ENCODE results near the gene NAB1. TPM values are rescaled to one million over a fixed set of nuclear protein-coding genes. Genes with fewer than 3 reads are reported as not detected.

The NAB1 gene
- total RNA-seq, 1 donor from 2014 or later, result 44.9 TPM

- peak overlapping the region; percentile 92 for H3K4me3 Mint-ChIP-seq (ENCODE audit: unreplicated experiment)
- H3K4me1 Mint-ChIP-seq (ENCODE audit: unreplicated experiment), result peaks cover 23% of the 10 kb centered on the region
- no peak for TF ChIP-seq CTCF (IDR thresholded peaks at IDR 0.05; ENCODE audit: unreplicated experiment)
- no peak overlapping the region for H3K27ac Mint-ChIP-seq (ENCODE audit: unreplicated experiment)
- H3K9me3 Mint-ChIP-seq (ENCODE audit: unreplicated experiment), result no peaks in the 10 kb centered on the region
- H3K27me3 Mint-ChIP-seq (ENCODE audit: unreplicated experiment), result peaks cover 10% of the 10 kb centered on the region
- peaks cover 6% of the 10 kb centered on the region for H3K36me3 Mint-ChIP-seq (ENCODE audit: low read depth, unreplicated experiment)
- peak; percentile 69 for DNase-seq (ENCODE audit: low spot score)
These were observed 421 bp upstream of the NAB1 start for GRCh38 chr2:190648289-190649034.

GRCh38 chr2:190649798-190650390 lies 1.0 kb downstream of the NAB1 start:
- Mint-ChIP-seq H3K4me1 (ENCODE audit: unreplicated experiment) (peaks cover 17% of the 10 kb centered on the region), H3K9me3 (ENCODE audit: unreplicated experiment) (no peaks in the 10 kb centered on the region), H3K27ac (ENCODE audit: unreplicated experiment) (peak overlapping the region; percentile 80), H3K36me3 (ENCODE audit: low read depth, unreplicated experiment) (peaks cover 6% of the 10 kb centered on the region), H3K4me3 (ENCODE audit: unreplicated experiment) (peak overlapping the region; percentile 97), H3K27me3 (ENCODE audit: unreplicated experiment) (peaks cover 10% of the 10 kb centered on the region)
- TF ChIP-seq CTCF (IDR thresholded peaks at IDR 0.05; ENCODE audit: unreplicated experiment), result no peak
- DNase-seq (ENCODE audit: low spot score), result no peak

- Mint-ChIP-seq H3K27me3 (ENCODE audit: unreplicated experiment) (peaks cover 10% of the 10 kb centered on the region), H3K36me3 (ENCODE audit: low read depth, unreplicated experiment) (peaks cover 6% of the 10 kb centered on the region), H3K4me3 (ENCODE audit: unreplicated experiment) (no peak overlapping the region), H3K27ac (ENCODE audit: unreplicated experiment) (no peak overlapping the region), H3K9me3 (ENCODE audit: unreplicated experiment) (no peaks in the 10 kb centered on the region), H3K4me1 (ENCODE audit: unreplicated experiment) (peaks cover 15% of the 10 kb centered on the region)
- DNase-seq (ENCODE audit: low spot score), result no peak
- TF ChIP-seq CTCF (IDR thresholded peaks at IDR 0.05; ENCODE audit: unreplicated experiment), result no peak
These were observed 2.5 kb downstream of the NAB1 start for GRCh38 chr2:190651413-190651812.

GRCh38 chr2:190653231-190653630 lies 4.3 kb downstream of the NAB1 start:
- H3K27me3 Mint-ChIP-seq (ENCODE audit: unreplicated experiment), result peaks cover 7% of the 10 kb centered on the region
- TF ChIP-seq CTCF (IDR thresholded peaks at IDR 0.05; ENCODE audit: unreplicated experiment), result no peak
- no peaks in the 10 kb centered on the region for H3K9me3 Mint-ChIP-seq (ENCODE audit: unreplicated experiment)
- H3K4me3 Mint-ChIP-seq (ENCODE audit: unreplicated experiment), result no peak overlapping the region
- peaks cover 11% of the 10 kb centered on the region for H3K4me1 Mint-ChIP-seq (ENCODE audit: unreplicated experiment)
- H3K36me3 Mint-ChIP-seq (ENCODE audit: low read depth, unreplicated experiment), result peaks cover 6% of the 10 kb centered on the region
- H3K27ac Mint-ChIP-seq (ENCODE audit: unreplicated experiment), result no peak overlapping the region
- no peak for DNase-seq (ENCODE audit: low spot score)

GRCh38 chr2:190653931-190654330 lies 5.0 kb downstream of the NAB1 start:
- H3K4me1 Mint-ChIP-seq (ENCODE audit: unreplicated experiment), result peaks cover 11% of the 10 kb centered on the region
- H3K27ac Mint-ChIP-seq (ENCODE audit: unreplicated experiment), result no peak overlapping the region
- no peak overlapping the region for H3K4me3 Mint-ChIP-seq (ENCODE audit: unreplicated experiment)
- no peak for TF ChIP-seq CTCF (IDR thresholded peaks at IDR 0.05; ENCODE audit: unreplicated experiment)
- H3K27me3 Mint-ChIP-seq (ENCODE audit: unreplicated experiment), result peaks cover 7% of the 10 kb centered on the region
- no peaks in the 10 kb centered on the region for H3K9me3 Mint-ChIP-seq (ENCODE audit: unreplicated experiment)
- H3K36me3 Mint-ChIP-seq (ENCODE audit: low read depth, unreplicated experiment), result peaks cover 6% of the 10 kb centered on the region
- no peak for DNase-seq (ENCODE audit: low spot score)

Measured in endothelial cell (in vitro differentiated cells).